SU-DHL-6 (cell line): ENCODE measurements around the gene MEAK7.

ENCODE experiments used
- EZH2phosphoT487 ChIP-seq: fragments of 200-600 bp; sonication (generic), shearing (Covaris generic); conservative IDR thresholded peaks from 2 replicates; pipeline ENCODE4 v1.6.1; 2018; ENCODE audit warnings: mild to moderate bottlenecking, antibody characterized with exemption, low read length, moderate library complexity, mixed read lengths
- TF ChIP-seq, protein P1 (sequence below): fragments of 200-600 bp; sonication (generic); IDR thresholded peaks from one replicate; pipeline ENCODE4 v1.5.1; 2017; ENCODE audit warnings: antibody characterized with exemption, mild to moderate bottlenecking, low read length, moderate library complexity; ENCODE audit not compliant: insufficient read depth, poor library complexity, severe bottlenecking

DNA sequence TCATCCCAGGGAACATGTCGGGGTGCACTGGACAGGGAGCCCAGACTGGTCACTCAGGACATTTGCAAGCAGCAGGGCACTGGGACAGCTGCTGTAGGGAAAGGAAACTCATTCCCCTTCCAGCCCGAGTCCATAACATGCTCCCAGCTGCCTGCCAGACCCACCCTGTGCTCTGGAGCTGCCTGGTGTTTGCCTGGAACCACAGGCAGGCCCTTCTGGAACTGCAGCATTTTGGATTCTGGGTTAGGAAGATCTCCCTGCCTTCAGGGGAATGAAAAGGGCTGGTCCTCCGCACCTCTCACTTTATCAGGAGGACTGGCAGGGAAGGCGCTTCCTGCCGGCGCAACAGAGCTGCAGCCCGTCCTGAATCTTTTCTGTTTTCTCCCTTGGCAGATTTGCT is 41.2 kb downstream of the MEAK7 start:
- TF ChIP-seq, protein P1, sequence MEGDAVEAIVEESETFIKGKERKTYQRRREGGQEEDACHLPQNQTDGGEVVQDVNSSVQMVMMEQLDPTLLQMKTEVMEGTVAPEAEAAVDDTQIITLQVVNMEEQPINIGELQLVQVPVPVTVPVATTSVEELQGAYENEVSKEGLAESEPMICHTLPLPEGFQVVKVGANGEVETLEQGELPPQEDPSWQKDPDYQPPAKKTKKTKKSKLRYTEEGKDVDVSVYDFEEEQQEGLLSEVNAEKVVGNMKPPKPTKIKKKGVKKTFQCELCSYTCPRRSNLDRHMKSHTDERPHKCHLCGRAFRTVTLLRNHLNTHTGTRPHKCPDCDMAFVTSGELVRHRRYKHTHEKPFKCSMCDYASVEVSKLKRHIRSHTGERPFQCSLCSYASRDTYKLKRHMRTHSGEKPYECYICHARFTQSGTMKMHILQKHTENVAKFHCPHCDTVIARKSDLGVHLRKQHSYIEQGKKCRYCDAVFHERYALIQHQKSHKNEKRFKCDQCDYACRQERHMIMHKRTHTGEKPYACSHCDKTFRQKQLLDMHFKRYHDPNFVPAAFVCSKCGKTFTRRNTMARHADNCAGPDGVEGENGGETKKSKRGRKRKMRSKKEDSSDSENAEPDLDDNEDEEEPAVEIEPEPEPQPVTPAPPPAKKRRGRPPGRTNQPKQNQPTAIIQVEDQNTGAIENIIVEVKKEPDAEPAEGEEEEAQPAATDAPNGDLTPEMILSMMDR, result no peak
- no peak for TF ChIP-seq EZH2phosphoT487
